SK-N-SH (cell line): ENCODE results near the gene PTPRG. TPM values are rescaled to one million over a fixed set of nuclear protein-coding genes. Genes with fewer than 3 reads are reported as not detected.

ENCODE experiments used
- CTCF ChIA-PET: fragments of 300-600, 350-600 bp; formaldehyde crosslinking; extraction: SDS; loops from one replicate; lab custom pipeline; 2021; lab: Yijun Ruan, JAX
- POLR2A ChIA-PET: fragments of 350-600 bp; sonication (Branson Sonifier 250); formaldehyde crosslinking; extraction: SDS; loops from one replicate; lab custom pipeline; 2020; ENCODE audit warnings: antibody characterized with exemption, inconsistent platforms; lab: Yijun Ruan, JAX
- DNase-seq: peaks from one replicate; pipeline ENCODE4 v3.0.0; 2012
- H2AFZ ChIP-seq: fragments of 200-600 bp; sonication (generic); 2 replicates; pipeline ENCODE4 v1.8.1; 2016; ENCODE audit warnings: antibody characterized with exemption, mild to moderate bottlenecking, low read depth
- H3F3A ChIP-seq: fragments of 200-600 bp; sonication (generic); replicated peaks from 2 replicates; pipeline ENCODE3; 2016; ENCODE audit warnings: antibody characterized with exemption, mild to moderate bottlenecking; ENCODE audit not compliant: insufficient read depth
- H3K27ac ChIP-seq, 2 experiments: fragments of 200-500 bp in 1 of 2; fragments of 200-600 bp in 1 of 2; sonication (Bioruptor generic) in 1 of 2; sonication (generic), shearing (Covaris generic) in 1 of 2; 2 replicates each; pipeline versions ENCODE4 v1.5.1 to v1.6.1; 2014 to 2016; ENCODE audit warnings: low read depth in 2 of 2, inconsistent platforms in 1 of 2, low read length in 1 of 2, mild to moderate bottlenecking in 1 of 2, mixed read lengths in 1 of 2
- H3K27me3 ChIP-seq: fragments of 200-600 bp; sonication (generic), shearing (Covaris generic); 2 replicates; pipeline ENCODE4 v1.6.1; 2016; ENCODE audit warnings: mixed run types; ENCODE audit not compliant: insufficient read depth
- H3K36me3 ChIP-seq, 2 experiments: fragments of 200-500 bp in 1 of 2; fragments of 200-600 bp in 1 of 2; sonication (Bioruptor generic) in 1 of 2; sonication (generic) in 1 of 2; replicated peaks in 1 of 2; 2 replicates each; pipeline versions ENCODE3 to v1.5.1; 2014 to 2016; ENCODE audit warnings: low read length in 1 of 2, mild to moderate bottlenecking in 1 of 2; ENCODE audit not compliant: insufficient read depth in 2 of 2, control insufficient read depth in 1 of 2
- H3K4me1 ChIP-seq, 2 experiments: fragments of 200-500 bp in 1 of 2; fragments of 200-600 bp in 1 of 2; sonication (Bioruptor generic) in 1 of 2; sonication (generic), shearing (Covaris generic) in 1 of 2; 2 replicates each; pipeline versions ENCODE4 v1.5.1 to v1.6.1; 2014 to 2016; ENCODE audit warnings: low read depth in 1 of 2, low read length in 1 of 2, mixed run types in 1 of 2; ENCODE audit not compliant: insufficient read depth in 2 of 2, control insufficient read depth in 1 of 2
- H3K4me2 ChIP-seq: fragments of 200-600 bp; sonication (generic), shearing (Covaris generic); 2 replicates; pipeline ENCODE4 v1.6.1; 2017; ENCODE audit warnings: mixed run types
- H3K4me3 ChIP-seq, 2 experiments: fragments of 200-500 bp in 1 of 2; fragments of 200-600 bp in 1 of 2; sonication (Bioruptor generic) in 1 of 2; sonication (generic), shearing (Covaris generic) in 1 of 2; 2 replicates each; pipeline versions ENCODE4 v1.5.1 to v1.8.1; 2014 to 2016; ENCODE audit warnings: low read depth in 2 of 2, inconsistent platforms in 1 of 2, low read length in 1 of 2, mild to moderate bottlenecking in 1 of 2, mixed read lengths in 1 of 2, moderate library complexity in 1 of 2
- H3K79me2 ChIP-seq: fragments of 200-600 bp; sonication (generic); 2 replicates; pipeline ENCODE4 v1.8.1; 2017; ENCODE audit warnings: mild to moderate bottlenecking; ENCODE audit not compliant: insufficient read depth
- H3K9ac ChIP-seq: fragments of 200-600 bp; sonication (generic); 2 replicates; pipeline ENCODE4 v1.6.1; 2017; ENCODE audit warnings: mixed run types
- H3K9me2 ChIP-seq: fragments of 200-600 bp; sonication (generic); 2 replicates; pipeline ENCODE4 v1.6.1; 2017; ENCODE audit warnings: mixed run types
- H3K9me3 ChIP-seq: fragments of 200-600 bp; sonication (generic); 2 replicates; pipeline ENCODE4 v1.6.1; 2017; ENCODE audit warnings: mixed run types, mild to moderate bottlenecking, moderate library complexity
- H4K20me1 ChIP-seq: fragments of 200-600 bp; sonication (generic); 2 replicates; pipeline ENCODE4 v1.6.1; 2017; ENCODE audit warnings: mild to moderate bottlenecking, mixed run types; ENCODE audit not compliant: insufficient read depth
- ELF1 ChIP-seq: IDR thresholded peaks from 2 replicates; pipeline ENCODE4 v1.4.0; 2012
- EZH2phosphoT487 ChIP-seq: fragments of 200-600 bp; sonication (generic); IDR thresholded peaks from 2 replicates; pipeline ENCODE4 v1.6.1; 2017; ENCODE audit warnings: low read depth, mixed run types, mild to moderate bottlenecking, antibody characterized with exemption, moderate library complexity, borderline replicate concordance
- FOSL2 ChIP-seq: IDR thresholded peaks from 2 replicates; pipeline ENCODE4 v1.4.0; 2012; ENCODE audit warnings: low read depth, mild to moderate bottlenecking, moderate library complexity, borderline replicate concordance
- FOXJ3 ChIP-seq: sonication (generic); formaldehyde crosslinking; IDR thresholded peaks from 2 replicates; pipeline ENCODE4 v1.5.1; 2020; ENCODE audit warnings: mild to moderate bottlenecking, missing genetic modification reagents
- GABPA ChIP-seq: IDR thresholded peaks from 2 replicates; pipeline ENCODE4 v1.4.0; 2012; ENCODE audit warnings: low read depth, mild to moderate bottlenecking
- MAX ChIP-seq: IDR thresholded peaks from 2 replicates; pipeline ENCODE4 v1.4.0; 2012; ENCODE audit warnings: low read depth
- MEF2A ChIP-seq: IDR thresholded peaks from 2 replicates; pipeline ENCODE4 v1.4.0; 2012; ENCODE audit warnings: low read depth, borderline replicate concordance
- NFIC ChIP-seq: IDR thresholded peaks from 2 replicates; pipeline ENCODE4 v1.4.0; 2012; ENCODE audit warnings: borderline replicate concordance
- NRF1 ChIP-seq: IDR thresholded peaks from 2 replicates; pipeline ENCODE4 v1.6.1; 2012; ENCODE audit warnings: low read depth, mild to moderate bottlenecking, low read length
- PBX3 ChIP-seq: IDR thresholded peaks from 2 replicates; pipeline ENCODE4; 2012
- RCOR1 ChIP-seq: fragments of 150-350 bp; IDR thresholded peaks from 2 replicates; pipeline ENCODE4 v1.6.1; 2017; ENCODE audit warnings: antibody characterized with exemption, low read length
- RFX5 ChIP-seq: IDR thresholded peaks from 2 replicates; pipeline ENCODE4 v1.6.1; 2012; ENCODE audit warnings: mild to moderate bottlenecking, improper control_type of control experiment, low read length
- RXRA ChIP-seq: IDR thresholded peaks from 2 replicates; pipeline ENCODE4 v1.4.0; 2012; ENCODE audit warnings: low read depth, mild to moderate bottlenecking, borderline replicate concordance
- TAF1 ChIP-seq: IDR thresholded peaks from 2 replicates; pipeline ENCODE4 v1.6.1; 2012; ENCODE audit warnings: low read depth, mild to moderate bottlenecking, low read length, moderate library complexity, borderline replicate concordance
- TEAD4 ChIP-seq: IDR thresholded peaks from 2 replicates; pipeline ENCODE4 v1.4.0; 2012; ENCODE audit warnings: mild to moderate bottlenecking, borderline replicate concordance; ENCODE audit not compliant: insufficient read depth
- YY1 ChIP-seq: IDR thresholded peaks from 2 replicates; pipeline ENCODE4 v1.4.0; 2012; ENCODE audit warnings: low read depth, mild to moderate bottlenecking
- ZBTB33 ChIP-seq: IDR thresholded peaks from 2 replicates; pipeline ENCODE4 v1.4.0; 2012; ENCODE audit warnings: low read depth, borderline replicate concordance
- WGBS: methylation state at CpG from one replicate; pipeline ENCODE4 v1.1.6; 2017; ENCODE audit warnings: low lambda C conversion rate; 5-methylcytosine and 5-hydroxymethylcytosine counted together
- polyA plus RNA-seq, 3 experiments: library from polyadenylated mRNA; depleted of rRNA; stranded (reverse); fragments of >200 nt; gene quantifications; 2 replicates each; pipeline ENCODE4 v1.2.3, GENCODE V29; 2012
- TF ChIP-seq, protein P1 (sequence below): fragments of 150-350 bp; IDR thresholded peaks from 2 replicates; pipeline ENCODE4 v1.6.1; 2016; ENCODE audit warnings: mild to moderate bottlenecking, low read depth, low read length

Gene PTPRG
- polyA plus RNA-seq, 1 of the 3 experiments (the other 2 are of a cell fraction), result 14.1 TPM

DNA sequence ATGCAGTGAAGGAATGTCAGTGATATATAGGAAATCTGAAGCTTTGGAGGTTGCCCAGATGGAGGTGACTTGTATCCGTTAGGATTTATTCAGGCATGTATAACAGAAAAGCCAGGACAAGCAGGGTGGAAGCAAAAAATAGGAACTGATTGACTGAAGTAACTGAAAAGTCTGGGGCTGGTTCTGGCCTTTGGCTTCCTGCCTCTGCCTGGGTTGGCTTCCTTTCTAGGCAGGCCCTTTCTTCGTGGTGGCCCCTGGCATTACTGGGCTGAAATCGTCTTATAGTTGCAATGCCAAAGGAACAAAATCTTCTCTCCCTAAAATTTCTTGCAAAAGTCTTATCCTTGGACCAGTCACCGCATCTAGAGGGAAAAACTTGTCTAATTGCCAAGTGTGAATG lies 386.1 kb downstream of the PTPRG start:
- H3K36me3 ChIP-seq, result no peaks in the 10 kb centered on the region
- no peak overlapping the region for H3K4me3 ChIP-seq
- CTCF ChIA-PET, result interaction anchor here (2.9 kb wide), 1 partner anchor 11 kb away, joined by 23 read pairs; no protein-coding TSS in a partner anchor
- no peaks in the 10 kb centered on the region for H3K9me2 ChIP-seq
- TF ChIP-seq FOSL2 (no peak), NRF1 (no peak), MAX (no peak), RFX5 (no peak), TAF1 (no peak), NFIC (no peak), PBX3 (no peak), YY1 (no peak), TEAD4 (no peak), ELF1 (no peak), MEF2A (no peak), GABPA (no peak), EZH2phosphoT487 (no peak)
- TF ChIP-seq, protein P1, sequence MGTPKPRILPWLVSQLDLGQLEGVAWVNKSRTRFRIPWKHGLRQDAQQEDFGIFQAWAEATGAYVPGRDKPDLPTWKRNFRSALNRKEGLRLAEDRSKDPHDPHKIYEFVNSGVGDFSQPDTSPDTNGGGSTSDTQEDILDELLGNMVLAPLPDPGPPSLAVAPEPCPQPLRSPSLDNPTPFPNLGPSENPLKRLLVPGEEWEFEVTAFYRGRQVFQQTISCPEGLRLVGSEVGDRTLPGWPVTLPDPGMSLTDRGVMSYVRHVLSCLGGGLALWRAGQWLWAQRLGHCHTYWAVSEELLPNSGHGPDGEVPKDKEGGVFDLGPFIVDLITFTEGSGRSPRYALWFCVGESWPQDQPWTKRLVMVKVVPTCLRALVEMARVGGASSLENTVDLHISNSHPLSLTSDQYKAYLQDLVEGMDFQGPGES, result no peak
- 91% methylated on average over 4 of the region's 4 CpGs for WGBS
- H3K4me2 ChIP-seq, result no peak overlapping the region
- H2AFZ ChIP-seq, result no peak overlapping the region
- H3F3A ChIP-seq, result no peaks in the 10 kb centered on the region
- H3K79me2 ChIP-seq, result peaks cover 3% of the 10 kb centered on the region; the same call in 1 of the 2 replicates
- POLR2A ChIA-PET, result no interaction called here
- DNase-seq, result no peak
- H3K27ac ChIP-seq, result no peak overlapping the region
- no peak overlapping the region for H3K9ac ChIP-seq
- H4K20me1 ChIP-seq, result no peaks in the 10 kb centered on the region
- no peaks in the 10 kb centered on the region for H3K9me3 ChIP-seq
- no peaks in the 10 kb centered on the region for H3K4me1 ChIP-seq
- H3K27me3 ChIP-seq, result no peaks in the 10 kb centered on the region

GRCh38 chr3:61948699-61949305 lies 387.4 kb downstream of the PTPRG start:
- Histone ChIP-seq H3K36me3 (no peaks in the 10 kb centered on the region), H3F3A (no peaks in the 10 kb centered on the region), H3K9ac (no peak overlapping the region), H2AFZ (no peak overlapping the region), H3K9me2 (no peaks in the 10 kb centered on the region), H3K4me1 (no peaks in the 10 kb centered on the region), H3K27ac (0 out of 4 replicates have a peak overlapping the region, but pooled peaks of 1 of the 2 experiments have one; percentile 4), H3K27me3 (no peaks in the 10 kb centered on the region), H3K79me2 (peaks cover 3% of the 10 kb centered on the region; the same call in 1 of the 2 replicates), H3K4me3 (no peak overlapping the region), H3K9me3 (no peaks in the 10 kb centered on the region), H4K20me1 (no peaks in the 10 kb centered on the region), H3K4me2 (no peak overlapping the region)
- ChIA-PET CTCF (interaction anchor here (0.6 to 1.6 kb wide), 4 partner anchors 12 to 138 kb away, joined by 3 to 6 read pairs (median 4); no protein-coding TSS in a partner anchor), POLR2A (no interaction called here)
- no peak for DNase-seq
- whole genome bisulfite sequencing, result 83% methylated on average over 5 of the region's 5 CpGs
- TF ChIP-seq FOXJ3 (CRISPR knock-in tag) (no peak), PBX3 (no peak), RXRA (no peak), RCOR1 (no peak), RFX5 (no peak), ZBTB33 (no peak), GABPA (no peak)
- TF ChIP-seq, protein P1, result no peak
